ENCODE results near the gene GMDS.

Gene GMDS

DNA sequence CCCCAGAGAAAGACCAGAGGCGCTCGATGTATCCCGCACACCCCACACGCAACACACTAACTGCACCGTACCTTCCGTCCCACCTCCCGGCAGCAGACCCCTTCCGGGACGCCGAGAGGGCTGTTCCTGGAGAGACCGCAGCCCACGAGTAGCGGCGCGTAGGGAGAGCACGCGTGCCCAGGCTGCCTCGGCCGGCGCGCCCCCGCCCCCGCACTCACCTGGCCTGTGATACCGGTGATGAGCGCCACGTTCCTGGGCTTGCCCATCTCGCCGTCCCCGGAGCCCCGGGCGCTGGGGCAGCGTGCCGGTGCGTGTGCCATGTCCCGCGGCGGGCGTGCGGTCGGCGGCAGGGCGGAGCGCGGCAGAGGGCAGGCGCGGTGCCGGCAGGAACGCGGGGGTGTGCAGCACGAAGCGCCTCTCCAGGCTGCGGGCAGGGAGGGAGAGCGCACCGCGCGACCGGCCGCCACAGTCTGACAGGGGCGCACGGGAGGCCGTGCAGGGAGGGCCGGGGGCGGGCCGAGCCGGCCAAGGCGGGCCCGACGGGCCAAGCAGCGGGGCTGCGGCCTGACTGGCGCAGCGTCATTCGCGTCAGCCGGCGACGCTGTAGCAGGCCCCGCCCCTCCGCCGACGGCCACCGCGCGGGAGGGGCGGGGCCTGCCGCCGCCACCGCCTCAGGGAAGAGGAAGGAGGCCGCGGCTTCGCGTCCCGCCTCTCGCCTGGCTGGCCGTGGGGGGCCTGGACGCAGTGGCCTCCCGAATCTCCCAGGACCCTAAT, at the start of gene GMDS:
Gene GMDS (minus strand): TSS at position 503 of the 774 bp plus-strand sequence.
- peak; percentile 68 to 79 for DNase-seq (ENCODE audit: low read depth in 2 of 2)

GRCh38 chr6:2285510-2285909, 40.1 kb upstream of the GMDS start:
- no peak for DNase-seq (ENCODE audit: low read depth in 2 of 2)

- no peak for DNase-seq (ENCODE audit: low read depth in 2 of 2)
These were observed 30.5 kb upstream of the GMDS start for GRCh38 chr6:2275892-2276242.

DNA sequence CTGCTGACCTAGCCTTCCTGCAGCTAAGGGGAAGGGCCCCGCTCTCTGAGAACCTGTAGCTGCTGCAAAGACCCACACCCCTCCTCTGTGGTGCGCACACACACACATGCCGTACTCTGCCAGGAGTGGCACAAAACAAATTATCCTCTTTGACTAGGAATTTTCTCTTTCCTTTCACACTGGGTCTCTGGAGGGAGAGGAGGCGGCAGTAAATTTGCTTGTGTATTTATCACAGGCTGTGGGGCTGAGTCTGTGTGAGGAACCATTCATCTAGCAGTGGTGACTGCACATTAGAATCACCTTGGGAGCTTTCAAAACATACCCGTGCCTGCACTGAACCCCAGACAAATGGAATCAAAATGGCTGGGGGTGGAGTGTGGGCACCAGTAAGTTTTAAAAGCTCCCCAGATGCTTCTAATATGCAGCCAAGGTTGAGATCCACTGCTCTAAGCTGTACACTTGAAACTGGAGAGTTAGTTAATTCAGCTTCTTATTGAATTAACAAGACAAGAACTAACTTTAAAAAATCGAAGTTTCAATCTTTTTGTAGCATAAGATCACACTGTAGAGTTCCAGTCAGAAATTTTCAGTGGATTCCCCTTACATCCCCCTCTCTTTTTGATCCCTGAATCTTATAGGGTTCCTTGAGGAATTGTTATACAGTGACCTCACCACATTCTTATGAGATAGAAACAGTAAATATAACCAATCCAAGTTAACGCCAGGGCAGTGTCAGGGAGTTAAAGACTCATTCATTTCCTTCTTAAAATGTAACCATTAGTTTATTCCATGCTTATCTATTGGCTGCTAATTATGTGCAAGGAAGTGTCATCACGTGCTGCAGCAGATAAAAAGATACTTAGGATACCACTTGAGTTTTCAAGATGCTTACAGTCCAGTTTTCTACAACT, 29.8 kb upstream of the GMDS start:
- no peak for DNase-seq (ENCODE audit: low read depth in 2 of 2)

GRCh38 chr6:2272696-2273095, 27.3 kb upstream of the GMDS start:
- DNase-seq (ENCODE audit: low read depth in 2 of 2), result no peak

GRCh38 chr6:2270054-2270453, 24.6 kb upstream of the GMDS start:
- no peak for DNase-seq (ENCODE audit: low read depth in 2 of 2)

- no peak for DNase-seq (ENCODE audit: low read depth in 2 of 2)
These were observed 21.4 kb upstream of the GMDS start for GRCh38 chr6:2266841-2267240.

GRCh38 chr6:2266031-2266795, 20.8 kb upstream of the GMDS start:
- DNase-seq (ENCODE audit: low read depth in 2 of 2), result no peak

GRCh38 chr6:2264932-2265331, 19.5 kb upstream of the GMDS start:
- DNase-seq (ENCODE audit: low read depth in 2 of 2), result no peak

DNA sequence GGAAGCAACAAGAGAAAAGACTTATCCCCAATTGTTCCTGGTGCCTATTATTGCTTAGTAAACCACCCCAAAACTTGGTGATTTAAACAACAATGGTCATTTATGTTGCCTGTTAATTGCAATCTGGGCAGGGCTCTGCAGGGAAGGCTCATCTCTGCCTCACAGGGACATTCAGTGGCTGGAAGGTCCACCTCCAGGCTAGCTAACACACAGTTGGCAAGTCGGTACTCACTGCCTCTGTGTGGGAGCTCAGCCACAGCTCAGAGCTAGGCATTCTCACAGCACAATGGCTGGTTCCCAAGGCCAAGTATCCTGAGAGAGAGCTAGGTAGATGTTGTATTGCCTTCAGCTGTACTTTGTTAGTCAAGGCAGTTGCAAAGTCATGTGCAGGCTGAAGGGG, 18.5 kb upstream of the GMDS start:
- DNase-seq (ENCODE audit: low read depth in 2 of 2), result no peak

GRCh38 chr6:2259574-2259973, 14.2 kb upstream of the GMDS start:
- DNase-seq (ENCODE audit: low read depth in 2 of 2), result no peak

DNA sequence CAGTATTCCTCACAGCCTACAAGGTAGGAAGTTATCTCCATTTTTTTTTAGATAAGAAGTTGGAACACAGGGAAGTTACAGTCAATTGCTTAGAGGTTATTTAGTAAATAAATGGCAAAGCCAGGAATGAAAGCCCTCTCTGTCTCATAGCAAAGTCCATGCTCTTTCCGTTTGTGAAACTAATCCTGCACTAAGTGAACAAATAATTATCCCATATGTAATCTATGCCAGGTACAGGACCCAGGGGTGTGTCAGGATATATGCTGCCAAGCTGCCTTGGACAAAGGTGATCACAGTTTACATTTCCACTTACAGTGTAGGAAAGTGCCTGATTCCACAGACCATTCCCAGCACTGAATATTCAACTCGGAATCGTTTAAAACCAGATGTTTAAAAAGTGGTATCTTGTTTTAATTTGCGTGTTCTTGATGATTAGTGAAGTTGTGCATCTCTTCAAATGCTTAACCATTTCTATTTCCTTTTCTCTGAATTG, 13.6 kb upstream of the GMDS start:
- DNase-seq (ENCODE audit: low read depth in 2 of 2), result no peak

DNA sequence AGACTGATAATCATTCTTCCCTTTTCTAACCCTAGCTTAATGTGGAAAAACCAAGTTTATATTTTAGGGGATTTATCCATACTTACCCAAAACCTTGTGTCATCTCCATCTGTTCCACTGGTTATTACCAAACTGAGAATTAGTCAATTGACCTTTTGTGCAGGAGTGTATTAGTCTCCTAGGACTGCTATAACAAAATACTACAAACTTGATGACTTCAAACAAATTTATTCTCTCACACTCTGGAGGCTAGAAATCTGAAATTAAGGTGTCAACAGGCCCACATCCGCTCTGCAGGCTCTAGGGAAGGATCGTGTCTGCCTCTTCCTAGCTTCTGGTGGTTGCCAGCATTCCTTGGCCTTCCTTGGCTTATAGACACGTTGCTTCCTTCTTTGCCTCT, 12.7 kb upstream of the GMDS start:
- no peak for DNase-seq (ENCODE audit: low read depth in 2 of 2)

- no peak for DNase-seq (ENCODE audit: low read depth in 2 of 2)
These were observed 12.0 kb upstream of the GMDS start for GRCh38 chr6:2257363-2257762.

DNA sequence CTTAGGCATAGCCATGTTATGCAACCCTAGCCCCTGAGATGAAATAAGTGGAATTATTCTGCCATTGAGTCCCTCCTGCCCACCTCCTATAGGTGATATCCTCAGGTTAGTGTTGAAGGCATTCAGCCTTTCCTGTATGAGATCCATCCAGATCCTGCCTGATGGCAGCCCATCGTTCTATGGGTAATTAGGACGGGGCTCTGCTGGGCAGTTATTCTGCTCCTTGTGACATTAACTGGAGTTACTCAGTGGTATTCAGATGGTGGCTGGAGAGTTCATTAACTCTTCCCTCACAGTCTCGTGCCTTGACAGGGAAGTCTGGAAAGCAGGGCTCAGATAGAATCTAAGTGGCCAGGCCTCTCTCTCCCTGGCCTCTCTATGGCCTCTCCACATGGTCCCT, 9.3 kb upstream of the GMDS start:
- DNase-seq (ENCODE audit: low read depth in 2 of 2), result no peak

- no peak for DNase-seq (ENCODE audit: low read depth in 2 of 2)
These were observed 3.7 kb upstream of the GMDS start for GRCh38 chr6:2249126-2249525.

GRCh38 chr6:2247664-2248063, 2.3 kb upstream of the GMDS start:
- no peak for DNase-seq (ENCODE audit: low read depth in 2 of 2)

GRCh38 chr6:2245877-2246863, 765 bp upstream of the GMDS start:
- peak in 1 of 2 donors; percentile 18 for DNase-seq (ENCODE audit: low read depth in 2 of 2)

DNA sequence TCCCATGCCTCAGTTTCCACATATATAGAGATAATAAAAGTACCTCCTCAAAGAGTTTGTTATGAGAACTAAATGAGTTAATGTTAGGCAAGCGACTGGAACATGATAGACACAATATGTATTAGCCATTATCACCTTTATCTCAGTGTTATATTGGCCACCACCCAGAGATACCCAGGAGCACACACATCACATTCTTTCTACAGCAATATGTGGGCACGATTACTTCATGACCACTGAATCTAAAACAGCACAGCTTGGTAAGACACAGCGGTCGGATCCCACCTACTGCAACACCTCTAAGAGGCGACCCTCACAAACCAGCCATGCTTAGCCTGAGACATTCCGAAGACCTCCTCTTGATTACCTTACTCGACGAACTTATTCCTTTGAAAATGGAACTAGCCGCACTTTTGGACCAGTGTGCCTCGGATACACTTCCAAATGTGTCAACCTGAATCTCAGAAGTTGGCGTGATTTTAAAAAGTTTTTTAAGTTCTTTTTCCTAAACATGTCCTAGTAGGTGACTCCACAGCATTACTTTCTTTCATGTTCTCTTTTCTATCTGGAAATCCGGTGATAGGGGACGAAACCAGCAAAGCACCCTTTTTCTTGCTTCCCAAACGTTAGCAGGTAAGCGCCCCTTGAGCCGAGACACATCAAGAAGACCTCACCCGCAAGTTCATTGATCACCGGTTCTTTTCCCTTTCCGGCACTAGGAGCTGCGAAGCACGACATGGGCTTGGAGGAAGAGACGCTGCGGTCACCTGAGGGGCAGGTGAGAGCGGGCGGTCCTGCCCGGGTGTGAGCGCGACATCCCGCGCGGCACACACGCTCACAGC, 923 bp downstream of the GMDS start:
- DNase-seq (ENCODE audit: low read depth in 2 of 2), result no peak

DNA sequence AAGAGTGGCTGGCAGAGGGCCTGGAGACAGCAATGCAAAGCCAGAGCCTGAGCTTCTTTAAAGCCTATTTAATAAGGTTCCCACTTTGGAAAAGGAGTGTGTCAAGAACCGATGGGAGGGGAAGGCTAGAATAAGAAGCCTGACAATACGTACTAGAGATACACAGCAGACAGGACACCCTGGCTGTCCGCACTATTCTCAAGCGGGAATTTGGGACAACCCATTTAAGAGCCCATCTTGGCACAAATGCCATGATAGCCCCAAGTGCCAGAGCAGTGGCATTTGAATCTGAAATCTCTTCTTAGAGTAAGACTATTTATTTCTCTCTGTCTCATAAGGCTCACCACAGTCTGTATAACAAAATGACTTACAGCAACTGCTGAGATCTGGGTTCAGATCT, 3.1 kb downstream of the GMDS start:
- DNase-seq (ENCODE audit: low read depth in 2 of 2), result no peak
